GM12891 (cell line): ENCODE measurements around the gene EGFLAM.

ENCODE experiments used
- DNase-seq: peaks from one replicate; pipeline ENCODE4 v3.0.0; 2011; ENCODE audit warnings: low spot score; ENCODE audit not compliant: insufficient read length
- FAIRE-seq: peaks from 2 replicates; lab custom pipeline; 2011; peaks lifted over from hg19 to GRCh38; lab: Jason Lieb, UNC
- PAX5 ChIP-seq: IDR thresholded peaks from 2 replicates; pipeline ENCODE4 v1.6.1; 2011; ENCODE audit warnings: low read length, moderate library complexity, mild to moderate bottlenecking; ENCODE audit not compliant: insufficient read depth, severe bottlenecking
- POLR2A ChIP-seq: IDR thresholded peaks from 2 replicates; pipeline ENCODE4 v1.6.1; 2011; ENCODE audit warnings: low read depth, low read length, control low read depth
- POLR2AphosphoS5 ChIP-seq: IDR thresholded peaks from 2 replicates; pipeline ENCODE4 v1.6.1; 2011; ENCODE audit warnings: low read depth, low read length, control low read depth
- POU2F2 ChIP-seq: IDR thresholded peaks from 2 replicates; pipeline ENCODE4 v1.6.1; 2011; ENCODE audit warnings: low read depth, mild to moderate bottlenecking, control low read depth, low read length, moderate library complexity
- SPI1 ChIP-seq: IDR thresholded peaks from 2 replicates; pipeline ENCODE4 v1.6.1; 2011; ENCODE audit warnings: low read depth, low read length, control low read depth
- TAF1 ChIP-seq: IDR thresholded peaks from 2 replicates; pipeline ENCODE4 v1.6.1; 2011; ENCODE audit warnings: low read depth, low read length, control low read depth

EGFLAM gene

GRCh38 chr5:38241655-38242054 is 16.7 kb upstream of the EGFLAM start:
- FAIRE-seq (no peak), DNase-seq (no peak)
- TF ChIP-seq SPI1 (no peak), PAX5 (no peak), POLR2A (no peak)

GRCh38 chr5:38245307-38245706 is 13.1 kb upstream of the EGFLAM start:
- no peak for TF ChIP-seq PAX5
- TF ChIP-seq TAF1 = no peak
- TF ChIP-seq POLR2AphosphoS5 = no peak
- no peak for TF ChIP-seq POU2F2
- TF ChIP-seq SPI1 = no peak
- no peak for TF ChIP-seq POLR2A
- FAIRE-seq (no peak), DNase-seq (no peak)

DNA sequence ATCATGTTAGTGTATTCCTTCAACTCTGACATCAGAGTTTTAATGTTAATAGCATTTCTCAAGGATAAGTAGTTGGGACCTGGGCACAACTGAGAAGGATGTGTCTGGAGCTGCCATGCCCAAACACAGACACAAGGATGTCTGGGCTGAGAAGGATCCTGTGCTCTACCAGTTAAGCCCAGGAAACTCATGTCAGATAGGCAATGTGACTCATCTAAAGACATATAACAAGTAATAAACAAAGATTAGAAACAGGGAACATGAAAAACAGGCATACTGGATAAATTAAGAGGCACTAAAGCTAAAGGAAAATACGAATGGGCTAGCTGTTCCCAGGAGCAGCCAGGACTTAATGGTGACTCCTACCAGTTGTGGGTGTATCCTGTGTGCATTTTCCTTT is 9.1 kb upstream of the EGFLAM start:
- FAIRE-seq = no peak
- no peak for DNase-seq
- TF ChIP-seq TAF1 (no peak), POLR2A (no peak), POLR2AphosphoS5 (no peak), POU2F2 (no peak), PAX5 (no peak), SPI1 (no peak)

DNA sequence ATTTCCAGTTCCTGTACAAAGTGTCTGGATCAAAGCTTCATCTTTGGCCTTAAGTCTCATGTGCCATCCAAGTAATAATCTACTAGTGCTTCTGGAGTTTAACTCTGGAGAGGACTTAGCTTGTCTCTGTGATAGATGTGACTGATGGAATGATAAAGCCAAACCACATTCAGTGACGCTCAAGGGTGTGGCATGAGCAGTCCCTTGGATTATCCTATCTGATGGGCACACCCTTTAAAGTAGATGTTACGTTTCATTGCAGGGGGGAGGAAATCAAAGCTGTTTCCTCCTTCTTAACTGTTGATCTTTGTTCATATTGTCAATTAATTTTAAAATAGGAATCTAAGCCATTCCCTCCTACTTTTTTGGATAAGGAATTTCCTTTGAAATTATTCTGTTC is 8.5 kb upstream of the EGFLAM start:
- DNase-seq (no peak), FAIRE-seq (no peak)
- TF ChIP-seq SPI1 (no peak), TAF1 (no peak), POU2F2 (no peak), POLR2A (no peak), POLR2AphosphoS5 (no peak), PAX5 (no peak)

DNA sequence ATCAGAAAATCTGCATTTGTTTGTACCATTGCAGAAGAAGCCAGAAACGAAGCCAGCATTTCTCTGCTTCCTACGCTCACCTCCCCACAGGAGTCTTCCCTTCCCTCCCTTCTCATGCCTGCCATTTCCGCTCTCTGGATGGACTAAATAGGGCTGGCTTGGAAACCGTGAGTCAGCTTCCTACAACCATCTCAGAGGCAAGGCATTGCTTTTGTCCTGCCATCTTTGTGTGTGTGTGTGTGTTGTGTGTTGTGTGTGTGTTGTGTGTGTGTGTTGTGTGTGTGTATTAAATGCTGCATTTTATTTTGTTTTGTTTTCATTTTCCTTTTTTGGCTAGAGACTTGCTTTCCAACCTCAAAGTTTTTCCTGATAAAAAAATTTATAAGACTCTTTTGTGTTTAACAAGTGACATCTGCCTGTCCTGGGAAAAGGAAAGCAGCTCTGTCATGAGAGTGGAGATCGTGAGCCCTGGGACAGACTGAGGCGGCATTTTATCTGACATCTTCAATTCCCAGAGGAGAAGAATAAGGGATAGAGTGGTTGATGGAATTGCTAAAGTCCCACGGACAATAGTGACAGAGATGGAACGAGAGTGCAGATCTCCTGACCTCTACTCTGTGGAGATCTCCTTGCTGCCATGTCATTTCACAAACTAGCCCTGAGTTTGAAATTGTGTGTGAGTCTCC is 7.5 kb upstream of the EGFLAM start:
- FAIRE-seq (no peak), DNase-seq (no peak)
- TF ChIP-seq POLR2A (no peak), POU2F2 (no peak)

DNA sequence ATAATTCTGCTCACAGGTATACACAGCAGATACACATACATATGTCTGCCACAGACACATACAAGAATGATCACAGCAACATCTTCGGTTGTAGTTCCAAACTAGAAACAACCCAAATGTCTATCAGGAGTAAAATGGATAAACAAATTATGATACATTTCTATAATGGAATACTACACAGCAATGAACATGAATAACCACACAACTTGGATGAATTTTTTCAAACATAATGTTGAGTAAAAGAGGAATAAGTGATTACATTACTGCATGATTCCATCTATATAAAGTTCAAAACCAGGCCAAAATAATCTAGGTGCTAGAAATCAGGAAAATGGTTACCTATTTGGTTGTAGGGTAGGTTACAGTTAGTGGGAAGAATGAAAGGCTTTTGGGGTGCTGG is 4.6 kb upstream of the EGFLAM start:
- TF ChIP-seq SPI1 = no peak
- no peak for TF ChIP-seq POU2F2
- TF ChIP-seq POLR2A = no peak
- no peak for TF ChIP-seq POLR2AphosphoS5
- no peak for TF ChIP-seq PAX5
- TF ChIP-seq TAF1 = no peak
- no peak for DNase-seq

DNA sequence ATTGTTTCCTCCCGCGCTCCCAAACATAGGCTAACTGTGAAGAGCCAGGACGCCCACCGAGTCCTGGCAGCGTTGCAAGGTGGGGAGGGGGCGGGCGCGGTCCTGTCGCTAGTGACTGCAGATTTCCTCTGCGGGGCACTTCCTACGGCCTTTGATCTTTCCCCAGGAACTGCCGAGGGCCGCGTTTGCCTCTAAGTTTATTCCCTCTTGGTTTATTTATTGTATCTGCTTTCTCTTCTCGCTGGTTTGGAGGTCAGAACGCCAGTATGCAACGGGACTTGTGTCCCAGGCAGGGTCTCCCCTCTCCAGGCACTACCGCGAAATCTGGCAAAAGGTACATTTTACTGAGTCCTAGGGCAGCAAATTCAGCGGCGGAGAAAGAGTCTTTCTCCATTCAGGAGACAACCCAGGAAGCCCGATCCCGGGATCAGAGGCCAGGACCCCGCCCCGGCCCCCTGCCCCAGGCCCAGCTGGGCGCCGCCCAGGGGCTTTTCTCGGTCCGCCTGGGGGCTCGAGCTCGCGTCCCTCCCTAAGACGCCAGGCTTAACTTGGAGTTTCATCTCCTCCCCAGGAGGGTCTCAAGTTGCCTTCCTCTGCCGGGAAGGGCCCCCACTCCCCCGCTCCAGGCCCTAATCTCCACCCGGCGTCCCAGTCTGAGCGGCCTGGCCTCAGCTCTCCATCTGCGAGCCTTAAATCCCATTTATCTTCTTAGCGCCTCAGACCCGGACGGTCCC is 884 bp upstream of the EGFLAM start:
- TF ChIP-seq PAX5 (no peak), POU2F2 (no peak), SPI1 (no peak), POLR2A (no peak), TAF1 (no peak), POLR2AphosphoS5 (no peak)
- FAIRE-seq (no peak), DNase-seq (no peak)

More for the DNA sequence above, 4.6 kb upstream of the EGFLAM start:
- no peak for FAIRE-seq

DNA sequence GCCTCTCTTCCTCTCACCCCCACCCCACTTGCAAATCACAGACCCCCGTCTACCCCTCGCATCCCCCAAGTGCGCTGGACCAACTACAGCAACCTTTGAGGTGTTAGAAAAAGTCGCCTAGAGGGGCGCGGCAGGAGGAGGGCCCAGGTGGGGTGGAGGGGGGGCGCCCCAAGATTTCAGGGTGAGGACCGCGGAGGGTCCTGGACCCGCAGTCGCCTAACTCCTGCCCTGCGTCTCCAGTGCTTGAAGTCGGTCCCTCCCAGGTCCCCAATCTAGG is 379 bp upstream of the EGFLAM start:
- FAIRE-seq (no peak), DNase-seq (no peak)
- no peak for TF ChIP-seq POLR2A

- no peak for FAIRE-seq
- no peak for DNase-seq
- TF ChIP-seq PAX5 (no peak), POU2F2 (no peak), POLR2A (no peak), POLR2AphosphoS5 (no peak), TAF1 (no peak), SPI1 (no peak)
These were observed 876 bp downstream of the EGFLAM start for GRCh38 chr5:38259062-38259808.

GRCh38 chr5:38259809-38260160 is 1.4 kb downstream of the EGFLAM start:
- DNase-seq (no peak), FAIRE-seq (no peak)

More at GRCh38 chr5:38259809-38260160, 1.4 kb downstream of the EGFLAM start:
- TF ChIP-seq PAX5 (no peak), SPI1 (no peak), POLR2AphosphoS5 (no peak), POLR2A (no peak), POU2F2 (no peak), TAF1 (no peak)
